HL-60 (cell line): ENCODE measurements around the gene SLC25A15.

Experiments used
- GABPA ChIP-seq: IDR thresholded peaks from 2 replicates; pipeline ENCODE4 v1.6.1; 2012; ENCODE audit warnings: low read depth
- POLR2AphosphoS5 ChIP-seq: IDR thresholded peaks from 2 replicates; pipeline ENCODE4 v1.6.1; 2012; ENCODE audit warnings: low read depth
- TF ChIP-seq, protein P1 (sequence below): IDR thresholded peaks from one replicate; pipeline ENCODE4 v1.5.1; 2011; ENCODE audit warnings: low read length, control low read depth, inconsistent platforms; ENCODE audit not compliant: insufficient read depth
- TF ChIP-seq, protein P2 (sequence below): IDR thresholded peaks from 2 replicates; pipeline ENCODE4 v1.6.1; 2012; ENCODE audit warnings: low read depth; ENCODE audit not compliant: insufficient replicate concordance

DNA sequence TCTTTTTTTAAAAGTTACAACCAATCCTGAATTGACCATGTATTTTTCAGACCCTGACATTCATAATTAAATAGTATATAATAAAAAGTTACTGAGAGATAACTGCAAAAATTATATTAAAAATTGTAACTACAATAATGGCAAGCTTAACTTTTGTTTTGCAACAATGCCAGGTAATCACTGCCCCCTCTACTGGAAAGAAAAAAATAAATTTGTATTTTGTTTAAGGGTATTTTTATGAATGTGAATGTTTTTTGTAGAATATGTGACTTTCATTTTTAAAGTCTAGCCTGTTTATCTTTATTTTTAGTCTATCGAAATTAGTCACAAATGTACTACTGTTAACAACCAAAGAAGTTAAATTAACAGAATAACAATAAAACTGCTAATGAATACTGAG is 40.1 kb upstream of the SLC25A15 start:
- TF ChIP-seq, protein P1, sequence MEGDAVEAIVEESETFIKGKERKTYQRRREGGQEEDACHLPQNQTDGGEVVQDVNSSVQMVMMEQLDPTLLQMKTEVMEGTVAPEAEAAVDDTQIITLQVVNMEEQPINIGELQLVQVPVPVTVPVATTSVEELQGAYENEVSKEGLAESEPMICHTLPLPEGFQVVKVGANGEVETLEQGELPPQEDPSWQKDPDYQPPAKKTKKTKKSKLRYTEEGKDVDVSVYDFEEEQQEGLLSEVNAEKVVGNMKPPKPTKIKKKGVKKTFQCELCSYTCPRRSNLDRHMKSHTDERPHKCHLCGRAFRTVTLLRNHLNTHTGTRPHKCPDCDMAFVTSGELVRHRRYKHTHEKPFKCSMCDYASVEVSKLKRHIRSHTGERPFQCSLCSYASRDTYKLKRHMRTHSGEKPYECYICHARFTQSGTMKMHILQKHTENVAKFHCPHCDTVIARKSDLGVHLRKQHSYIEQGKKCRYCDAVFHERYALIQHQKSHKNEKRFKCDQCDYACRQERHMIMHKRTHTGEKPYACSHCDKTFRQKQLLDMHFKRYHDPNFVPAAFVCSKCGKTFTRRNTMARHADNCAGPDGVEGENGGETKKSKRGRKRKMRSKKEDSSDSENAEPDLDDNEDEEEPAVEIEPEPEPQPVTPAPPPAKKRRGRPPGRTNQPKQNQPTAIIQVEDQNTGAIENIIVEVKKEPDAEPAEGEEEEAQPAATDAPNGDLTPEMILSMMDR = no peak
- TF ChIP-seq, protein P2, sequence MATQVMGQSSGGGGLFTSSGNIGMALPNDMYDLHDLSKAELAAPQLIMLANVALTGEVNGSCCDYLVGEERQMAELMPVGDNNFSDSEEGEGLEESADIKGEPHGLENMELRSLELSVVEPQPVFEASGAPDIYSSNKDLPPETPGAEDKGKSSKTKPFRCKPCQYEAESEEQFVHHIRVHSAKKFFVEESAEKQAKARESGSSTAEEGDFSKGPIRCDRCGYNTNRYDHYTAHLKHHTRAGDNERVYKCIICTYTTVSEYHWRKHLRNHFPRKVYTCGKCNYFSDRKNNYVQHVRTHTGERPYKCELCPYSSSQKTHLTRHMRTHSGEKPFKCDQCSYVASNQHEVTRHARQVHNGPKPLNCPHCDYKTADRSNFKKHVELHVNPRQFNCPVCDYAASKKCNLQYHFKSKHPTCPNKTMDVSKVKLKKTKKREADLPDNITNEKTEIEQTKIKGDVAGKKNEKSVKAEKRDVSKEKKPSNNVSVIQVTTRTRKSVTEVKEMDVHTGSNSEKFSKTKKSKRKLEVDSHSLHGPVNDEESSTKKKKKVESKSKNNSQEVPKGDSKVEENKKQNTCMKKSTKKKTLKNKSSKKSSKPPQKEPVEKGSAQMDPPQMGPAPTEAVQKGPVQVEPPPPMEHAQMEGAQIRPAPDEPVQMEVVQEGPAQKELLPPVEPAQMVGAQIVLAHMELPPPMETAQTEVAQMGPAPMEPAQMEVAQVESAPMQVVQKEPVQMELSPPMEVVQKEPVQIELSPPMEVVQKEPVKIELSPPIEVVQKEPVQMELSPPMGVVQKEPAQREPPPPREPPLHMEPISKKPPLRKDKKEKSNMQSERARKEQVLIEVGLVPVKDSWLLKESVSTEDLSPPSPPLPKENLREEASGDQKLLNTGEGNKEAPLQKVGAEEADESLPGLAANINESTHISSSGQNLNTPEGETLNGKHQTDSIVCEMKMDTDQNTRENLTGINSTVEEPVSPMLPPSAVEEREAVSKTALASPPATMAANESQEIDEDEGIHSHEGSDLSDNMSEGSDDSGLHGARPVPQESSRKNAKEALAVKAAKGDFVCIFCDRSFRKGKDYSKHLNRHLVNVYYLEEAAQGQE = no peak
- TF ChIP-seq POLR2AphosphoS5 (no peak), GABPA (no peak)
